CD4-positive, alpha-beta T cell treated with Interleukin-21 for 1 hour (primary cell): ENCODE measurements around the gene F13A1.
"Not testable (repeated sequence)": the region's sequence is repeated elsewhere in the genome, so short reads cannot be mapped to it uniquely, and the experiment has no call there.

ENCODE experiments used
- DNase-seq: peaks from one replicate; pipeline ENCODE4 v3.0.0-alpha.2; 2020

The F13A1 gene

GRCh38 chr6:6317825-6318733 is 2.4 kb downstream of the F13A1 start:
- no peak for DNase-seq

DNA sequence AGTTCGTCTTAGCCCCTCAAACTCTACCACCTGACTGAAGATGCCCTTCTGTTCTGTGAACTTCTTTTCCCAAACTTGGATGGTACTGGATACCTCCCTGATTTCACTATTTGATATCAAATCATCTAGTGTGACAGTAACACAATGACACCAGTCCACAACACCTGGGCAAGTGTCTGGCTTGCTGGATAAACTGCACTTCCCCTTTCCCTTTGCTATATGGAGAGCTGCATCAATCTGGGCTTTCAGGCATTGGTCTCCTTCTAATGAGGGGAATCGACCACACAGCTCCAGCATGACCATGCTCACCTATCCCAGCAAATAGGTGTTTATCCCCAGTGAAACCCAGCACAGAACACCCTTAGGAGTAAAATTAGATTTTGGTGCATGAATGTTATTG is 3.1 kb downstream of the F13A1 start:
- DNase-seq: no peak

DNA sequence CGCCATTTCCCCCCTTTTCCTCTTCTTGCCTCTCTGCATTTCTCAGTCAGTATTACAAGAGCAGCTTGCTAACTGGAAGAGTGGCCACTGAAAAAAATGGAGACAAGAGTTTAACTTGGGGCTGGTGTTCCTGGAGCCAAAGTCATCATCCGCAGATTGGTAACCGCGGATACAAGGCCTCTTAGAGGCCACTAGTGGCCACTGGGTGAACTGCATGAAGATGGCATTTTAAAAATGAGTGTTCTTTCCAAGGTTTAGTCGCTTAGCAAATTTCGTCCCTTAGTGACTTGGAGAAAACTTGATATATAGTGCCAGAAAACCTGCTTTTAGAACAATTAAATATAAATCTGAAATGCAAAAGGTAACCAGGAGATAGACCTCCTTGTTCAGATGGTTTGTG is 4.8 kb downstream of the F13A1 start:
- DNase-seq: peak; percentile 22

DNA sequence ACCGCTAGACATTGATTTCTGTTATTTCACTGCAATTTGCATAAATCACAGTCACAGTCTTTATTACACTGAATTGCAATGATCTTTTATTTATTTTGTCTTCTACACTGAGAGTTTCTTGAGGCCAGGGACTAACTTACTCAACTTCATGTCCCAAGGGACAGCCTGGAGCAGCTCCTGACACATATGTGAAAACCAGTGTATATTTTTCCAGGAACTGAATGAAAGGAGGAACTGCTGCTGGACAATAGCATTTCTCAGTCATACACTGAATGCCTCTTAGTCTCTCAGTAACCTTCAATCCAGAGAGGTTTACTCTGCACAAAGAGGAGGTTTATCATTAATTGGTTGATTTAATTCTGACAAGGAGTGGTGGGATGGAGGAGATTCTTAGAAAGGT is 5.9 kb downstream of the F13A1 start:
- DNase-seq: no peak

DNA sequence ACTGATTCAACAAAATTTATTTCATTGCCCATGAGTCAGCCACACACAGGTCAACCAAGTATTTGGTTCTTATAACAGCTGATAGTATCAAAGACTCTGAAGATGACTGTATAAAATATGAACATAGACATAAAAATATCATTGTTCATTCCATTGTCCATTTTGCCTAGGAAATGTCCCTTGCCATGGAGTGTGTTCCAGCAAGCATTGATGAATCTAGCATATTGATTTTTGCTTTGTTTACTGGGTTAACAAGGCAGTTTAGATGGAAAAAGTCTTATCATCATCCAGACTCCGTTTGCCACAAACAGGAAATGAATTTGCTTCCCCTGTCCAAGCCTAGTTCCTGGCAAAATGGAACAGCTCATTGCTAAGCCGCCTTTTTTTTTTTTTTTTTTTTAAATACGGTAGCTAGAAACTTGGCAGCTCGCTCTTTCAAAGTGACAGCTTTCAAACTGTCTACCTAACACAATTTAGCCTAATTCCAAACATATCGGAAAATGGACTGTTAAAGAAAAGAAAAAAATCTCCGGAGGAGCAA is 7.5 kb downstream of the F13A1 start:
- no peak for DNase-seq

- DNase-seq: no peak
Observed at GRCh38 chr6:6305575-6305974, 14.9 kb downstream of the F13A1 start.

GRCh38 chr6:6300383-6300782 is 20.1 kb downstream of the F13A1 start:
- DNase-seq: not testable (repeated sequence)

DNA sequence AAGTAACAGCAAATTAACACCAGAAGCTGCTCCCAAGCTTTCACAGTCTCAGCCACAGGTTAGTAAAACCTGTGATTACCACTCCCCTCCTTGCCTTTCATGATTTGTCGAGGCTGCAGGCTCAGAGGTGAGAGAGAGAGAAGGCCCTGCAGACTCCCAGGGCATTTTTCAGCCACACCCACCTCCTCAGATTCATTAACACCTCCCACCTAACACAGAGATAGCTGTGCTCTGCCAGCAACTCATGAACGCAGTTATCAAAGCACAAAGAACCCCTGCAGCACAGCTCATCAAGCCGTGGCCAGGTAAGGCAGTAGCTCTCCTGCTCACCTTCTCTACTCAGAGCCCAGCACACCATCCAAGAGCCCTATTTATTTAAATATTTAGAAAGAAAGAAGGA is 27.1 kb downstream of the F13A1 start:
- no peak for DNase-seq

DNA sequence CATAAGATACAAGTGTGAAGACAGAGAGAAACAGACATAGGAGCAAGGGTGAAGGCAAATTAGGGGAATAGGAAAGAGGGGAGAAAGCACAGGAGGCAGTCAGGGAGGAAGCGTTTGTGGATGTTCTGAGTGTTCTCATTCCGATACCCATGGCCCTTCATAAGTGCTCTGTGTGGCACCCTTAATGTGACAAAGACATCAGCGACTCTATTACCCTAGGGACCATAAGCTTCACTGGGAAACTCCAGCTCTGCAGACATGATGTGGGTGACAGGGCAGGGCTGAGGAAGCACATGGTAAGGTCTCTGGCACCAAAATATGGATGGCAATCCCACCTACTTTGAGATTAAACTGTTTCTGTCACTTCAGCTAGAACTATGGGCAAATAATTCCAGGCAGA is 33.0 kb downstream of the F13A1 start:
- no peak for DNase-seq

DNA sequence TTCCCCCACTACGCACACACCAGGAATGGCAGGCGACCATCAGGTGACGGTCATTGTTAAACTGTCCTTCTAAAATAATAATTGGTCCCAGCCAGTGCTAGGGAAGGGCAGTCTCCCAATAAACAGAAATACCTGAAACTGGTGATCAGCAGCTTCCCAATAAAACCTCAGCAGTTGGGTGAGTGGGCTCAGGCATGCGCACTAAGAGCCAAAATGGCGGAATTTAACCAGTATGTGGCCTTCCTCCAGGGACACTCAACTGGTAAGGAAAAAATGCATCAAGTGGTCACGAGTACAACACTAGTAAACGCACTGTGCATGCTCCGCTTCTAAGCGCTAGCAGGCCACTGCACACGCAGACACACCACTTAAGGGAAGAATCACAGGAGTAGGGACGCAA is 34.8 kb downstream of the F13A1 start:
- DNase-seq: no peak

GRCh38 chr6:6284221-6284966 is 36.1 kb downstream of the F13A1 start:
- DNase-seq: no peak

DNA sequence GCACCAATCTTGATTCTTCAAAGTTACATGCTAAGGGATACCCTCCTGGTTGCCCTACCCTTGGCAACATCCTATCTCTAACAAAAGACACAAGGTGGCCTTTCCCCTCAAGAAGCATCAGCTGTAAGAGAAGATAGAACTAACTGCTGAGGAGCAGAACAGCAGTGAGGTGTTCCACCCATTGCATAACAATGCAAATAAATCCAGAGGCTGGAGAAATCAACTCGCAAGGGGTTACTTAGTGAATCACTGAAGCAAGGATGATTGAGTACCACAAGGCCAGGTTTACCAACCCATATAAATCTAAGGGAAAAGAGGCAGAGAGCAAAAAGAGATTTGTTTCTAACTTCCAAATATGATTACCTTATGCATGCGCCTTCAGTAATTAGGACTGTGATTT is 36.7 kb downstream of the F13A1 start:
- no peak for DNase-seq

DNA sequence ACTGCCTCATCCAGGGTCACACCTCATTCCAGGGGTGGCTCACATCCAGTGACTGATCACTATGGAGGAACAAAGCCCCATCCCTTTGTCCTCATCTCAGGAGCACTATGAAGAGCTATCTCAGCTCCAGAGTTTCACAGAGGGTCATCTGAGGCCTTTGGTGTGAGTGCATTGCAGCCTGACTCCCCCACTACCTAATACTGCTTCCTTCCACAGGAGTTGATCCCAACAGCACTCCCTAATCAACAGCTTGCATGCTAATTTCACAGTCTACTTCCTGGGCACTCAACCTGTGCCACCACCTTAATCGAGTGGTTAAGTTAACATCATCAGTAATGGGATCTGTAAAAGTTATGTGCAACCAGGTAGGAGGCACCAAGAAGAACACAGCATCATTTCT is 37.7 kb downstream of the F13A1 start:
- no peak for DNase-seq

DNA sequence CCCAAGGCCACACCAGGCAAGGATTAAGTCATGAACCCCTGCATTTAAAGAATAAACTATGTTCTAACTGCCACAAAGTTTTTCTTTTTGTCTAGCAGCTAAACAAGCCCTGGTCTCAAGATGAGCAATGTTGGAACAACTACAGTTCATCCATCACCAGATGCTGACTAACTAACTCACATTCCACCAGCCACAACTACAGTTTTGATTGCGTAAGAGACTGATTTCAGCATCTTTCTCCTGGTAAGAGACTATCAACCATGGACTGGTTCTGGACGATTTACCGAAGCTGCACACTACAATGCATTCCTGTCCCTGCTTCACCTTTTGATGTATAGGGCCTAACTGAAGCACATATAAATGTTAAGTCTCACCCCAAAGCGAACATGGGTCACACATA is 43.0 kb downstream of the F13A1 start:
- DNase-seq: no peak

- no peak for DNase-seq
Observed at GRCh38 chr6:6270948-6271535, 49.4 kb downstream of the F13A1 start.

DNA sequence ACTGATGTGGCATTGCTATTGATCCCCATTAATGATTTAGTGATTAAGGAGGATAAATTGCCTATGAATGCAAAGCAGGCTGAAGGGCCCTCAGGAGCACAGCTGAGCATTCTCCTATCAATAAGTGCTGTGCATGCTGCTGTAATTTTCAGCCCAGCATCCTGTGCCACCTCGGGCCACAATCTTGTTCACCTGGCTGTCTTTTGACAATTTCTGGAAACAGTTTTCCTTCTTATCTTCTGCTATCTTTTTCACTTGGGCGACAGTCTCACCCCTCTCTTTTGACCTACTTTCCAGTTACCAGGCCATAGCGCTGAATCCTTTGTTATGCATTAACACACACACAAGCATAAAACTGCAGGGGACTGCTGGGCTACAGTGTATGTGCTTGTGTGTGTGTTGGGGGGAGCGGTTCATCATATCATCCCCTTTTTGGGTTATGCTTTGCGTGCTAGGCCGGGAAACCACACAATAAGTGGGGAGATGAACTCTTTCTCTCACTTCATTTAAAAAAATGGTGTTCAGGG is 60.2 kb downstream of the F13A1 start:
- DNase-seq: no peak

GRCh38 chr6:6256886-6257285 is 63.6 kb downstream of the F13A1 start:
- DNase-seq: no peak

GRCh38 chr6:6256259-6256658 is 64.2 kb downstream of the F13A1 start:
- DNase-seq: no peak

- no peak for DNase-seq
Observed at GRCh38 chr6:6251555-6252280, 68.7 kb downstream of the F13A1 start.

GRCh38 chr6:6248651-6249050 is 71.8 kb downstream of the F13A1 start:
- no peak for DNase-seq

GRCh38 chr6:6246544-6246943 is 73.9 kb downstream of the F13A1 start:
- DNase-seq: no peak

- DNase-seq: no peak
Observed at GRCh38 chr6:6244624-6245023, 75.8 kb downstream of the F13A1 start.

GRCh38 chr6:6243846-6244245 is 76.6 kb downstream of the F13A1 start:
- DNase-seq: no peak
